ENCODE data around the gene LASP1NB.

Gene LASP1NB

DNA sequence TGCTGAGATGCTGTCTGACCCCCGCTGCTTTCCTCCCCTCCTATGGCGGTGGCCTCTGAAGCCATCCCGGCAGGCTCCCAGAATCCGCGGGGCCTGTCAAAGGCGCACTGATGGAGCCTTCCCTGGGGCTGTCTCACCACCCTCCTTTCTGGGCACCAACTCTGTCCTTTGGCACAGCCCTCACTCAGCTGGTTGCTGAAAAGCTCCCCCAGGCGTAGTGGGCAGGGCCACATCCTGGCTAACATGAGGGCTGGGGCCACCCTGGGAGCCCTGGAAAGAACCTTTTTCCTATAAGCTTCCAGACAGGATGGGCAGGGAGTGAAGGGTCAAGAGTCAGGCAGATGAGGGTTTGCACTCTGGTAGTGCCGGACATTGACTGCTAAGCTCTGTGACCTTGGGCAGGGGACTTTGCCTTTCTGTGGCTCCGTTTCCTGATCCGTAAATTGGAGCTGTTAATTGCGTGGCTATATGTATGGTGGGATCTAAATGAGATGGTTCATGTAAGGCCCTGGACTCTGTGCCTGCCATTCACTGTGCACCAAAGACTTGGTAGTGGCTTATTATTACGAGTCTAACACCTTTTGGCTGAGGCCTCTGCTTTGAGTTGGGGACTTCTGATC lies 27.6 kb upstream of the LASP1NB start:
- Histone ChIP-seq H3K27ac (peak overlapping the region; percentile 96), H3K27me3 (no peaks in the 10 kb centered on the region), H3K36me3 (peaks cover 89% of the 10 kb centered on the region), H3K4me1 (ENCODE audit: control insufficient read depth in 1 of 2, insufficient read depth in 1 of 2, low read depth in 1 of 2, low read length in 1 of 2) (peaks cover 96 to 98% of the 10 kb centered on the region in 2 experiments), H3K4me3 (ENCODE audit: low read depth in 1 of 2, low read length in 1 of 2) (peak overlapping the region; percentile 44 to 60), H3K9me3 (no peaks in the 10 kb centered on the region)
- TF ChIP-seq, protein P1, sequence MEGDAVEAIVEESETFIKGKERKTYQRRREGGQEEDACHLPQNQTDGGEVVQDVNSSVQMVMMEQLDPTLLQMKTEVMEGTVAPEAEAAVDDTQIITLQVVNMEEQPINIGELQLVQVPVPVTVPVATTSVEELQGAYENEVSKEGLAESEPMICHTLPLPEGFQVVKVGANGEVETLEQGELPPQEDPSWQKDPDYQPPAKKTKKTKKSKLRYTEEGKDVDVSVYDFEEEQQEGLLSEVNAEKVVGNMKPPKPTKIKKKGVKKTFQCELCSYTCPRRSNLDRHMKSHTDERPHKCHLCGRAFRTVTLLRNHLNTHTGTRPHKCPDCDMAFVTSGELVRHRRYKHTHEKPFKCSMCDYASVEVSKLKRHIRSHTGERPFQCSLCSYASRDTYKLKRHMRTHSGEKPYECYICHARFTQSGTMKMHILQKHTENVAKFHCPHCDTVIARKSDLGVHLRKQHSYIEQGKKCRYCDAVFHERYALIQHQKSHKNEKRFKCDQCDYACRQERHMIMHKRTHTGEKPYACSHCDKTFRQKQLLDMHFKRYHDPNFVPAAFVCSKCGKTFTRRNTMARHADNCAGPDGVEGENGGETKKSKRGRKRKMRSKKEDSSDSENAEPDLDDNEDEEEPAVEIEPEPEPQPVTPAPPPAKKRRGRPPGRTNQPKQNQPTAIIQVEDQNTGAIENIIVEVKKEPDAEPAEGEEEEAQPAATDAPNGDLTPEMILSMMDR (IDR thresholded peaks at IDR 0.05) = no peak

DNA sequence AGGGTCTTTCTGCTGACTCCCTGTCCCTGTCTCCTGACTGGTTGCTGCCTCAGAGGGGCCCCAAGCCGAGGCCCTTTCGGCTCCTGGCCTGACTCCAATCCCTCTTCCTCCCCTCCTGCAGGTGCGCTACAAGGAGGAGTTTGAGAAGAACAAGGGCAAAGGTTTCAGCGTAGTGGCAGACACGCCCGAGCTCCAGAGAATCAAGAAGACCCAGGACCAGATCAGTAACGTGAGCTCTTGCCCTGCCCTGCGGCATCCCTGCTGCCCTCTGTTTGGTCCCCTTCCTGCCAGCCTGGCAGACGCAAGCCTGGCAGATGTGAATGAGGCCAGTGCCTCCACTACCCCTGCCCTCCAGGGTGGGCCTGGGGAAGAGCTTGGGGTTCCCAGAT lies 27.1 kb upstream of the LASP1NB start:
- TF ChIP-seq, protein P1 (IDR thresholded peaks at IDR 0.05) = no peak
- Histone ChIP-seq H3K27ac (peak overlapping the region; percentile 96), H3K27me3 (no peaks in the 10 kb centered on the region), H3K9me3 (no peaks in the 10 kb centered on the region), H3K4me3 (ENCODE audit: low read depth in 1 of 2, low read length in 1 of 2) (peak overlapping the region; percentile 44 to 60), H3K36me3 (peaks cover 89% of the 10 kb centered on the region), H3K4me1 (ENCODE audit: control insufficient read depth in 1 of 2, insufficient read depth in 1 of 2, low read depth in 1 of 2, low read length in 1 of 2) (peaks cover 96 to 98% of the 10 kb centered on the region in 2 experiments)

DNA sequence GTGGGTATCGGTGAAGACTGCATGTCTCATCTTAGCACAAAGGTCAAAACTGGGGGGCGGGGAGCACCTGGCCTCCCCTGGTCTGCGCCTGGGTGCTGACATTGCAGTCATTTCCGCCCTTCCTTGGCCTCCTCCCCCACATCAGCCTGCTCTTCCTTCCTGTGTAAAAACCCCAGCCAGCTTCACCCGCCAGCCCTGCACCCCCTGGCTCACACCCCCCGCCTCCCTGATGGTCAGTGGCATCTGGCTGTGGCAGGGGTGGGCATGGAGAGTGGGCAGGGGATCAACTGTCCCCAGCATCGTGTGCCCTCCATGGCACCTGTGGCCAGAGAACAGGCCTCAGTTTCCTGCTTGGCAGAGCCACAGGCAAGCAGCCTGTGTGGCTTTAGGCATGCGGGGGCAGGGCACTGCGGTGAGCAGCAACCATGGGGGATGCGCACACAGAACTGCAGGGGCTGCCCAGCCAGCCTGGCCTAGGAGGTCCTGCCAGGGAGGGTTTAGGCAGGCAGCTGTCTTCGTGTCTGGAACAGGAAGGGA lies 26.5 kb upstream of the LASP1NB start:
- Histone ChIP-seq H3K36me3 (peaks cover 89% of the 10 kb centered on the region), H3K4me1 (ENCODE audit: control insufficient read depth in 1 of 2, insufficient read depth in 1 of 2, low read depth in 1 of 2, low read length in 1 of 2) (peaks cover 96 to 98% of the 10 kb centered on the region in 2 experiments), H3K27ac (peak overlapping the region; percentile 96), H3K9me3 (no peaks in the 10 kb centered on the region), H3K4me3 (ENCODE audit: low read depth in 1 of 2, low read length in 1 of 2) (peak overlapping the region; percentile 44 to 60), H3K27me3 (no peaks in the 10 kb centered on the region)
- TF ChIP-seq, protein P1 (IDR thresholded peaks at IDR 0.05) = no peak

DNA sequence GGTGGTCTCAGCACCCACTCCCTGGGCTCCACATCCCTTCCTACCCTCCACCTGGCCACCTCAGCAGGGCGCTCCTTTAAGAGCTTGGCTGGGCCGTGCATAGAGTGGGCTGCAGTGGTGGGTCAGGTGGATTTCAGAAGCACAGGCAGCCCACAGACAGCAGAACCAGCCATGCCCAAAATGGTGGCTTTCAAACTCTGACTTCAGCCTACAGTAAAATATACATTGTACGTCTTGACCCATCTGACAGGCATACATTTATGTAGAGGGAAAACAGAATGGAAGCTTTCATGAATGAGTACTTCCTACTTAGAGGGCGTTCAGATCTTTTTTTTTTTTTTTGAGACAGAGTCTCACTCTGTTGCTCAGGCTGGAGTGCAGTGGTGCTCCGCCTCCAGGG lies 26.0 kb upstream of the LASP1NB start:
- Histone ChIP-seq H3K27ac (peak overlapping the region; percentile 96), H3K27me3 (no peaks in the 10 kb centered on the region), H3K4me3 (ENCODE audit: low read depth in 1 of 2, low read length in 1 of 2) (peak overlapping the region; percentile 44 to 60), H3K9me3 (no peaks in the 10 kb centered on the region), H3K36me3 (peaks cover 89% of the 10 kb centered on the region), H3K4me1 (ENCODE audit: control insufficient read depth in 1 of 2, insufficient read depth in 1 of 2, low read depth in 1 of 2, low read length in 1 of 2) (peaks cover 96 to 98% of the 10 kb centered on the region in 2 experiments)
- TF ChIP-seq, protein P1 (IDR thresholded peaks at IDR 0.05) = no peak

DNA sequence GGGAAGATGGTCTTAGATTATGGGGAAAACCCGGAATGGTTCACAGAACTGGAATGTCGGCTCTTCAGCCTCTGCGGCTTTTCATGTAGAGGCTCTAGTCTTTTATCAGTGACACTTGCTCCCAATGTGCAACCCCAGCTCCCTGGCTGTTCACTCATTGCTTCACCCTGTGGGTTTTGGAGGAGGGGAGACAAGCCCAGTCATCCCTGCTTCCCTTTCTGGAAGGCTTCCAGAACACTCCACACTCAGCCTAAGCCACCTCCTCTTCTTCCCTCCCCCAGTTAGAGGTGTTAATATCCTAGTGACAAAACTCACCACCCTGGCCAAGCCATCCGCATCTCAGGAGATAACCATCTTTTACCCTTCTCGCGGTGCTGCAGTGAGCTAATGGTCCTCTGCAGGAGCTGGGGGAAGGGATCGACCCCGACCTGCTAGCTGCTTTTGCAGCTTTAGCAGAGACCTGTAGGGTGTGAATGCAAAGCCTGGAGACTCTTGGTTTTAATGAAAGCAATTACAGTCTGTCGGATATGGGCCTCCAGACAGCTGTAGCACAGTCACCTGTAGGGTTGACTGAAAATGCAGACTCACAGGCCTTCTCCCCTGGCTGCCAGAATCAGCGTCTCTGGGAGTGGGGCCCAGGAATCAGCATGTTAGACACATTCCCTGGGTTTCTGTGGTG lies 24.3 kb upstream of the LASP1NB start:
- H3K27me3 ChIP-seq = no peaks in the 10 kb centered on the region
- no peaks in the 10 kb centered on the region for H3K9me3 ChIP-seq
- peak overlapping the region; percentile 96 for H3K27ac ChIP-seq
- TF ChIP-seq, protein P1 (IDR thresholded peaks at IDR 0.05) = no peak
- peak overlapping the region; percentile 49 to 60 for H3K4me3 ChIP-seq (ENCODE audit: low read depth in 1 of 2, low read length in 1 of 2)
- H3K4me1 ChIP-seq (ENCODE audit: control insufficient read depth in 1 of 2, insufficient read depth in 1 of 2, low read depth in 1 of 2, low read length in 1 of 2) = peaks cover 96% of the 10 kb centered on the region in 2 experiments
- peaks cover 93% of the 10 kb centered on the region for H3K36me3 ChIP-seq

Data from neutrophil (primary cell).